Stimulated activated CD8-positive, alpha-beta memory T cell treated with anti-CD3 and anti-CD28 coated beads, Interleukin-7, amount 100 ng/mL, for 1 hour (primary cell): ENCODE results near the gene ZKSCAN1.

ENCODE experiments used
- DNase-seq, 2 donors: peaks; one replicate each; pipeline ENCODE4 v3.0.0-alpha.2; 2020; ENCODE audit warnings: low read depth in 2 of 2

The ZKSCAN1 gene

GRCh38 chr7:100038326-100038725, 22.9 kb downstream of the ZKSCAN1 start:
- no peak for DNase-seq

- no peak for DNase-seq
These were observed 25.2 kb downstream of the ZKSCAN1 start for GRCh38 chr7:100040575-100040974.

- no peak for DNase-seq
These were observed 29.3 kb downstream of the ZKSCAN1 start for GRCh38 chr7:100044718-100045117.

- no peak for DNase-seq
These were observed 33.3 kb downstream of the ZKSCAN1 start for GRCh38 chr7:100048680-100049079.

GRCh38 chr7:100049441-100050291, 34.3 kb downstream of the ZKSCAN1 start, which contains the start of gene ZSCAN21:
ZSCAN21 (plus strand) TSS chr7:100049774; CDS start chr7:100057007, 7,233 bp downstream.
- DNase-seq, result peak; percentile 69 to 71

- no peak for DNase-seq
These were observed 36.2 kb downstream of the ZKSCAN1 start for GRCh38 chr7:100051611-100052010.

- no peak for DNase-seq
These were observed 37.8 kb downstream of the ZKSCAN1 start for GRCh38 chr7:100053215-100053614.

GRCh38 chr7:100057006-100057405, 41.6 kb downstream of the ZKSCAN1 start:
- no peak for DNase-seq

- no peak for DNase-seq
These were observed 43.9 kb downstream of the ZKSCAN1 start for GRCh38 chr7:100059251-100059739.

GRCh38 chr7:100061518-100062193, 46.3 kb downstream of the ZKSCAN1 start:
- no peak for DNase-seq

GRCh38 chr7:100063376-100063775, 48.0 kb downstream of the ZKSCAN1 start:
- no peak for DNase-seq

- DNase-seq, result no peak
These were observed 48.8 kb downstream of the ZKSCAN1 start for GRCh38 chr7:100064162-100064561.

- DNase-seq, result no peak
These were observed 50.2 kb downstream of the ZKSCAN1 start for GRCh38 chr7:100065452-100066186.

- DNase-seq, result no peak
These were observed 51.6 kb downstream of the ZKSCAN1 start for GRCh38 chr7:100066953-100067352.

- DNase-seq, result no peak
These were observed 54.6 kb downstream of the ZKSCAN1 start for GRCh38 chr7:100069991-100070390.

GRCh38 chr7:100071018-100071723, 55.8 kb downstream of the ZKSCAN1 start:
- DNase-seq, result no peak

- DNase-seq, result no peak
These were observed 57.1 kb downstream of the ZKSCAN1 start for GRCh38 chr7:100072462-100072861.

GRCh38 chr7:100074841-100075240, 59.4 kb downstream of the ZKSCAN1 start:
- DNase-seq, result no peak

GRCh38 chr7:100075418-100075817, 60.0 kb downstream of the ZKSCAN1 start:
- no peak for DNase-seq

GRCh38 chr7:100077205-100077604, 61.8 kb downstream of the ZKSCAN1 start:
- no peak for DNase-seq

- DNase-seq, result no peak
These were observed 63.7 kb downstream of the ZKSCAN1 start for GRCh38 chr7:100079024-100079560.
